Activated effector memory CD4-positive, alpha-beta T cell treated with Interleukin-2 at 50 U/mL for 16 hours (primary cell): Measurements from ENCODE around the gene ORAI3.

Experiments
- DNase-seq: peaks from one replicate; pipeline ENCODE4 v3.0.0-alpha.2; 2020

ORAI3 gene

DNA sequence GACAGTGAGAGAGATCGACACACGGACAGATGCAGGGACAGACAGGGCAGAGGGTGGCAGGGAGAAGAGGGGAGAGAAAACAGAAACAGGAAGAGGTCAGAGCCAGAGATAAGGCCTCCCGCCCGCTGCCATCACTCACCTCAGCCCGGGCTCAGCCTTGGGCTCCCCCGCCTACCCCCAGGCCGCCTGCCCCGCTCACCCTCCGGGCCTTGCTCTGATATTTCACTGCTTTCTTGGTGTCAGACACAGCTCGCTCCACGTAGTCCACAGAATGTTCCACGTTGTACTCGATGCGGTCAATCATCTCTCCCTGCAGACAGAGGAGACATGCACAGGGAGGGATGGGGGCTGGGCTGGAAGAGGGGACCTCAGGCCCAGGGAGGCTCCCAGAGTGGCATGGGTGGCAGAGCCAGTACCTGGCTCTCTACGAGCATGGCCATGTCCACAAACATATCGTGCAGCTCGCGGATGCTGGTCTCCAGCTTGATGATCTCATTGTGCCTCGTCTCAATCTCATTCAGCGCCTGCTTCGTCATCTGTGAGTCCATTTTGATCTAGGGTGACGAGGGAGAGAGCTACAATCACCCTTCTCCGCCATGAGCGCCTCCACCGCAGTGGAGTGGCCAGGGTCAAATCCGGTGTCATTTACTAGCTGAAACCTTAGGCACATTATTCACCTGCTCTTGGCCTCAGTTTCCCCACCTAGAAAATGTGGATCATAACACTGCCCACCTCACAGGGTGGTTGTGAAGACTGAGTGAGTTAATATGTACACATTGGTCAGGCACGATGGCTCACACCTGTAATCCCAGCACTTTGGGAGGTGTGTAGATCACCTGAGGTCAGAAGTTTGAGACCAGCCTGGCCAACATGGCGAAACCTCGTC is 44.3 kb downstream of the ORAI3 start:
- no peak for DNase-seq

DNA sequence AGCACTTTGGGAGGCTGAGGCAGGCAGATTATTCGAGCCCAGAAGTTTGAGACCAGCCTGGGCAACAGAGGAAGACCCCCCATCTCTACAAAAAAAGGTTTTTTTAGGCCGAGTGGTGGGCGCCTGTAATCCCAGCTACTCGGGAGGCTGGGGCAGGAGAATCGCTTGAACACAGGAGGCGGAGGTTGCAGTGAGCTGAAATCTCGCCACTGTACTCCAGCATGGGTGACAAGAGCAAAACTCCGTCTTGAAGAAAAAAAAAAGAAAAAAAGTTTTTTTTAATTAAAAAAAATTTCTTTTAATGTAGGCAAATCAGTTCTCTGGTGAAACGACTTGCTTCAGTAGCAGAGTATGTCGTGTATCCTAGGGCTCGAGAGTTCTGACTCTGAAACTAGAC is 47.1 kb downstream of the ORAI3 start:
- DNase-seq: no peak

DNA sequence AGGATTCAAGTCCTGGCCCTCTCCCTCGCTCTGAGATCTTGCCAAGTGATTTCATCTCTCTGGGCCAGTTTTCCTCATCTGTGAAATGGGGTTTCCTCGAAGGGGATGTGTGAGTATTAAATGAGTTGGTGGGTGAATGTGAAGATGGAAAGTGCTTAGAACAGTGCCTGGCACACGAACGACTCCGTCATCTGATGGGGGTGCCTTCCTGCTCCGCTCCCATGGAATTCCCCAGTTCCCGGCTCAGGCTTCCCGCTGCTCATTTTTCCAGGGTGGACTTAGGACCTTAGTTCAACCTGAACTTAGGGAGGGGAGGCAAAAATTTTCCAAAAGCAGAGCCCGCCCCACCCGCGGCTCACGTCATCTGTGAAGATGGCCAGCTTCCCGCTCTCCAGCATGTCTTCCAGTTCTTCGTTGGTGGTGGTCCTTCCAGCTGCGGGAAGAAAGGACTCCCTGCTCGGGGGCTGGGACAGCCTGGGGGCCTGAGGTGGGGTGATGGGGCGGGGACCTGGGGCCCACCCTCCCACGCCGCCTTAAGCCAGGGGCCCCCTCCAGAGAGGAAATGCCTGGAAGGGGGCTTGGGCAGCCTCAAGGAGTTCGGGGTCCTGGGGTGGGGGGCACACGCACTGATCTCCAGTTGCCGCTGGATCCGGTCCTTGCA is 47.6 kb downstream of the ORAI3 start:
- no peak for DNase-seq

DNA sequence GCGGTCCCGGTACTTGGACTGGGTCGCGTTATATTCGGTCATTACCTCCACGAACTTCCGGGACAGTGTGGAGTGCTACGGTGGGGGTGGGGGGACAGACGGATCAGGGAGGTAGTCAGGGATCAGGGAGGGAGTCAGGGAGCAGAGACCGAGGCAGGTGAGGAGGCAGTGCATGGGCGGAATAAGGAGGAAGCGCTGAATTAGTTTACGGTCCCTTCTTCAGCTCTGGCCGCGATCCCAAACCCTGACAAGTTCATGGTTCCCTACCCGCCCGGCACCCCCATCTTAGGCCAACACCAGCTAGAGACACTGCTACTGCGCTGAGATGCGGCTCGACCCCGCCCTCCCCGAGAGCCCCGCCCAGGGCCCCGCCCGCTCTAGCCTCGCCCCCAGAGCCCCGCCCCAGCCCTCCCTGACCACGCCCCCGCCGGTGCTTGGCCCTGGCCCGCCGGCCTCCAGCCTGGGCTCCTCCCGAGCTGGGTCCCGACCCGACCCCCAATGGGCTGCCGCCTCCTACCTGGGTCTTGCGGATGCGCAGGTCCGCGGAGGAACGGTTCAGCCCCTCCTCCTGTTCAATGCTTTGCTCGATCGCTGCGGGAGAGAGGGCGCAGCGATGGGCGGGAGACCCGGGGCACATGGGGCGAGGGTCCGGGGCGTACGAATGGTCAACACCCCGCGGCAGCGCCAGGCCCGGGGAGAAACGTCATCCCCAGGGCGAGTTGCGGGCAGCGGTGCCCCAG is 48.3 kb downstream of the ORAI3 start:
- DNase-seq: peak; percentile 73

DNA sequence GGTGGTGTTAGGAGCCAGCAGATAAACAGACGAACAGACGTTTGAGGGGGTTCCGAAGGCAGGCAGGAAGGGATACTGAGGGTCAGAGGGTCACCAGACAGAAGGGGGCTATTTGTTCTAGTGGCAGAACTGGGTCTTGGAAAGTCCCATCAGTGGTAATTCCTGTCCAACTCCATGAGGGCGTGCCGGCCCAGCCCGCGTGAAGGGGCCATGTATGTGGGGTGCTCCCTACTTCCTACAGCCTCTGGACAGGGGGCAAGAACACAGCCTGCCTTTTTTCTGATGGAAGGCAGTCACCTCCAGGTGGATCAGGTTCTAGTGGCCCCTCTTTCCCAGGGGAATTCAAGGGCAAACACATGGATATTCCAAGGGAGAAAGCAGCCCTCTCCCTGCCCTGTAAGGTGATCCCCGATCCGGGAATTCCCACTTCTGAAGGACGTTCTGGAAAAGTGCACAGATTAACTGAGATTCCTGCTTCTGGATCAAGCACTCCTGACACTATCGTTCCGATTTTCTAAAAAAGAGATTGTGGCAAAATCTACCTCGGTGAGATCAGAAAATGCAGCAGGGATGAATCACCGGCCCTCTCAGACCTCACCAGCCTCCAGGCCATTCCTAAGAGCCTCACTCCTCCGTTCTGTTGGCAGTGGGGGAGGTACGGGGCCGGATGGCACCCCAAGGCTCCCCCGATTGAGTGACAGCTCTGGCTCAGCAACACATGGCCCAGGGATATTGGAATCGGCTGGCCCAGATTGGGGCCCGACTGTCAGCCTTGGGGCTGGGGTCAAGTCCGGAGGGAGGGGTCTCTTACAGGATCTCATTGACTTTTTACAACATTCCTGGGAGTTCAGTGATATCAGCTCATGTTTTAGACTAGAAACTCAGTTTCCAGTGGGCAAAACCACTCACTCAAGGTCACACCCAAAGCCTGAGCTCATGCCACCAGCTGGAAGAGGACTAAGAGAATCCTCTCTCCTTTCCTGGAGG is 49.1 kb downstream of the ORAI3 start:
- no peak for DNase-seq

DNA sequence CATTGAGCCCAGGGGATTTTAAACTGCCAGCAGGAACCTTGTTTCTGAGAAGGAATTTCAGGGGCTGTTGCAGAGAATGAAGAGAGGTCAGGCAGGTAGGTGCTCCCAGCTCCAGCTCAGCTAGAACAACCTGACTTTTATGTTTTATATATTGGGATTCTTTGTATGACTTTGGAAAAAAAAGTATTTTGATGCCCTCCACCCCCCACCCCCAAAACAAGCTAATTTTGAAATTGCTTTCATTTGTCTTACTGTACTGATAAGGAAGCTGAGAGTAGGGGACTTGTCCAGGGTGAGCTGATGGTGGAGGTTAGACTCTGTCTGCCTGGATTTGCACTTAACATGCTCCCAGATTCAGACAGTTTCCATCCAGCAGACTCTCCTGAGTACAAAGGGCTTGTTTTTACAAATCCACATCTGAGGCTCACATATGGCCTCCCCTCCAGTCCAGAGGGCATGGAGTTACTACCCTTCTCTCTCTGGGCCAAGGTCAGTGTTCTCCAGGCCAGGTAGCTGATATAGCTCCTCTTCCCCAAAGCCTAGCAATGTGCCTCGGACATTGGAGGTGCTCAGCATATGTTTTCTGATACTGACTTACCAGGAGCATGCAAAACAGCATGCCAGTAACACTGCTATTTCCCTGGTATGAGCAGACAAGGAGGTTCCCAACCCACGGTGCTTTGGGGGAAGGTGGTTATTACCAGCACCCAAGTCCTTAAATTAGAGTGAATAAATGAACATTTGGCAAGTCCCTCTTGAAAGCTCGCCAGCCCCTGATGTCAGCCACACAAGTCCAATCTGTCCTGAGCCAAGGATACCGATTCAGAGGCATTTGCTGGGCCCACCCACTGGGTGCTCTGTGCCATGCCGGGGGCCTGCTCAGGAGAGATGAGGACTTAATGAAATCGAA is 50.2 kb downstream of the ORAI3 start:
- no peak for DNase-seq

DNA sequence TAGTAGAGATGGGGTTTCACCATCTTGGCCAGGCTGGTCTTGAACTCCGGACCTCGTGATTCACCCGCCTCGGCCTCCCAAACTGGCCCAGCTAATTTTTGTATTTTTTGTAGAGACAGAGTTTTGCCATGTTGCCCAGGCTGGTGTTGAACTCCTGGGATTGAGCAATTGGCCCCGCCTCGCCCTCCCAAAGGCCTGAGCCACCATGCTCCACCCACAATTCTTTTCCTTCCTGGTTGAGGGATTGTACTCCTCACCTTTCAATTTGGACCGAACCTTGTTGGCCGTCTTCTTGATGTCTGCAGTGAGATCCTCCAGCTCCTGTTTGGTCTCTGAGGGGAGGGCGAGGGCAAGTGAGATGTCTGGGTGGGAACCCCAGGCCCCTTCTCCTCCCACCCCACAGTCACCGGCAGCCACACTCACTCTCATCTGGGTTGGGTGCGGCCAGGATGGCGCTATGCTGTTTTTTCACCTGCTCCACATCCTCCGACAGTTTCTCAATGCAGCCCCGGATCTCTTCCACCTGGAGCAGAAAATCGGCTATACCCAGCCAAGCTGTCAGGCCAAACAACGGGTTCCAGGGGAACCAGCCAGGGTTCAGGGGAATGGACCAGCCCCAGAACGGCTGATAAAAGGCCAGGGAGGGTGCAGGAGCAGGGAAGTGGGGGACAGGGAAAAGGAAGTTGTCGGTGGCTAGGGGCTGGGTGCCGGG is 52.0 kb downstream of the ORAI3 start:
- DNase-seq: no peak

DNA sequence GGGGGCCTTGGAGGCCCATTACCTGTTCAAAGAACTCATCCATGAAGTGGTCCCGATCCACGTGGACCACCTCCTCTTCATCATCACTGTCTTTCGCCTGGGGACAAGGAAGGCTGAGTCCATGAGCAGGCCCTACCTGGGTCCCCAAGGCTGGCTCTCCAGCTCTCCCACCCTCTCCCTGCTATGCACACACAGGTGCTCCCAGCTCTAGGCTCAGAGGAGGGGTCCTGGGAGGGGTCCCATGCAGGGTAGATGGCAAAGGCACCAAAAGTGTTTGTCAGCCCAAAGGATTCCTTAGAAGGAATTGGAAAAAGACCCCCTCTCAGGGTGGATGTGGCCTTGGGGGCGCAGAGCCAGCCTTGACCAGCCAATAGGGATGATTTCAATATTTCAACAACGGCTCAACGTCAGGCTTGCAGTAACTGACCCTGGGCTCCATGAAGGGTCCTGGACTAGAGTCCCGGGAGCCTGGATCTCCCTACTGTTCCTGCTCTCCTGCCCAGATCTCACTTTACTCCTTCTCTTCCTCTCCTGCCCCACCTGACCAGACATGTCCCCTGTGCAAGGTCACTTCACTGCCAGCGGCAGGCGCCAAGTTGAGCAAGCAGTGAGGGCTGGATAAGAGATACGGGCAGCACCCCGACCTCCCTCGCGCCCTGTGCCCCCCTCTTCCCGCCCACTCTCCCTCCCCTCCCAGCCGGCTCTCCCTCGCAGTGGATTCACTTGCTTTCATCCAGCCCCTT is 52.8 kb downstream of the ORAI3 start:
- no peak for DNase-seq

DNA sequence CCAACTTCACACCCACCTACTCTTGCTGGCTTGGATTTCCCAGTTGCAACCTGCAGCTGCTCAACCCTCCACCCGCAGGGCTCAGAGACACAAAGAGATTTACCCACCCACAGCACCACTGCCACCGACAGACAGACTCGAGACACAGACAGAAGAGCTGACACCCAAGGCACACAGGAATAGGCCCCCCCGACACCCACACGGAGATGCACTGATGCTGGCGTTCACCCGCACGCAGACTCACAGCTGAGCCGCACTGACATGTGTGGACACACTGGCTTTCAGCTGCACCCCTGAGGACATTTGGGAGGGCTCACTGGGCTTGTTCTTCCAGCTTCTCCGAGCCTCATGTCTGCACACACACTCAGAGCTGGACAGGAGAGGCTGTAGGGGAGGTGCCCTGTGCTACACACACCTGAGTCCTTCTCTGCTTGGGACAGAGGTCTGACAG is 53.4 kb downstream of the ORAI3 start:
- DNase-seq: no peak

DNA sequence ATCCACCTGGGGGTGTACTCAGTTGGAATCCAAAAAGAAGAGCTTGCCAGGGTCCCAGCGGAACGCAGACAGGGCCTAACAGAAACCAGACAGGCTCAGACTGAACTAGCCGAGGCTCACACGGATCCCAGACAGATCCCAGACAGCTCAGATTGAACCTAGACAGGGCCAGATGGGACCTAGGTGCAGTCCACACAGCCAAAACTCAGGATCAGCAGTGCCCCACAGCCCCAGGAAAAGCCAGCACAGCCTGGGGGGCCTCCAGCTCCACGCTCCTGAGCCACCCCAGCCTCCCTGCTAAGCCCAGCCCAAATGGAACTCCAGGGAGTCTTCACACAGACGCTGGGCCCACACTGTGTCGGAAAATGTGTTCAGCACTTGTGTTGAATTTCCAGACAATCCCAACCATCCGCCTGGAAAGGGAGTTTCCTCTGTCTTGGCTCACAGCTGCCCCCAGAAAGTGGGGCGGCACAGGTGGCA is 54.0 kb downstream of the ORAI3 start:
- DNase-seq: no peak

DNA sequence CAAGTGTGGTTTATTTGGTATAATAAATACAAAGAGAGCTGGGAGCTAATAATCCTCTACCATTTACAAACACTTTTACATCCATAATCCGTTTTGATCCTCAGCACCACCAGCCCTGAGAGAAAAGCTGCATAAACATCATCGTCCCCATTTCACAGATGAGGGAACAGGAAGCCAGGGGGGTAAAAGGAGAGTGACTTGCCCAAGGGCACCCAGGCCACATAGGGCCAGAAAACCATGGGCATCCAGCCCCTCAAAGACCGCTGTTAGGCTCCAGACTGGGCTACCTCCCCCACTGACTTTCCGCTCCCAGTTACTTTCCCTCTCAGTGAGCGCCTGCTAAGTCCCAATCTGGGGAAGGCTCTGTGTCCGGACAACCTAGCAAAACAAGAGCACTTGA is 54.9 kb downstream of the ORAI3 start:
- no peak for DNase-seq
